ENCODE data around the gene JAKMIP2.

Gene JAKMIP2

DNA sequence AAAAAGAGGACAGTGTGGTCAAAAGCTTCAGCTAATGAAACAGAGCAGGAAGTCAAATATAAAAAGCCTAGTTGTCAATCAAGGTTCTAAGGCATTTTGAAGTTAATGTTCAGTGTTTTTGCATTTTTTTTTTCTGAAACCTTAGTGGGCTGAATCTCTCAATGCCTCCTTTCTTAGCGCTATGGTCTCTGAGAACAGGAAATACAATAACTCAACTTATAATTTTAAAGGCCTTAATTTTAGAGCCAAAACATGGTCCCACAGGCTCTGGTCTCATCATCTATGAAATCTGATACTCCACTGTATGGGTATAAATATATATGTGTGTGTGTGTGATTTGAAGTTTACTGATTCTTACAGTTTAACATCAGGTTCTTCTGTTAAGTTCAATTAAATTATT, 209.3 kb downstream of the JAKMIP2 start:
- no peak for TF ChIP-seq GABPA (IDR thresholded peaks at IDR 0.05; ENCODE audit: low read depth)
- no peak for TF ChIP-seq POLR2AphosphoS5 (IDR thresholded peaks at IDR 0.05; ENCODE audit: low read depth)
- TF ChIP-seq, protein P1, sequence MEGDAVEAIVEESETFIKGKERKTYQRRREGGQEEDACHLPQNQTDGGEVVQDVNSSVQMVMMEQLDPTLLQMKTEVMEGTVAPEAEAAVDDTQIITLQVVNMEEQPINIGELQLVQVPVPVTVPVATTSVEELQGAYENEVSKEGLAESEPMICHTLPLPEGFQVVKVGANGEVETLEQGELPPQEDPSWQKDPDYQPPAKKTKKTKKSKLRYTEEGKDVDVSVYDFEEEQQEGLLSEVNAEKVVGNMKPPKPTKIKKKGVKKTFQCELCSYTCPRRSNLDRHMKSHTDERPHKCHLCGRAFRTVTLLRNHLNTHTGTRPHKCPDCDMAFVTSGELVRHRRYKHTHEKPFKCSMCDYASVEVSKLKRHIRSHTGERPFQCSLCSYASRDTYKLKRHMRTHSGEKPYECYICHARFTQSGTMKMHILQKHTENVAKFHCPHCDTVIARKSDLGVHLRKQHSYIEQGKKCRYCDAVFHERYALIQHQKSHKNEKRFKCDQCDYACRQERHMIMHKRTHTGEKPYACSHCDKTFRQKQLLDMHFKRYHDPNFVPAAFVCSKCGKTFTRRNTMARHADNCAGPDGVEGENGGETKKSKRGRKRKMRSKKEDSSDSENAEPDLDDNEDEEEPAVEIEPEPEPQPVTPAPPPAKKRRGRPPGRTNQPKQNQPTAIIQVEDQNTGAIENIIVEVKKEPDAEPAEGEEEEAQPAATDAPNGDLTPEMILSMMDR (IDR thresholded peaks at IDR 0.05; ENCODE audit: insufficient read depth, low read length) = no peak
- TF ChIP-seq, protein P2, sequence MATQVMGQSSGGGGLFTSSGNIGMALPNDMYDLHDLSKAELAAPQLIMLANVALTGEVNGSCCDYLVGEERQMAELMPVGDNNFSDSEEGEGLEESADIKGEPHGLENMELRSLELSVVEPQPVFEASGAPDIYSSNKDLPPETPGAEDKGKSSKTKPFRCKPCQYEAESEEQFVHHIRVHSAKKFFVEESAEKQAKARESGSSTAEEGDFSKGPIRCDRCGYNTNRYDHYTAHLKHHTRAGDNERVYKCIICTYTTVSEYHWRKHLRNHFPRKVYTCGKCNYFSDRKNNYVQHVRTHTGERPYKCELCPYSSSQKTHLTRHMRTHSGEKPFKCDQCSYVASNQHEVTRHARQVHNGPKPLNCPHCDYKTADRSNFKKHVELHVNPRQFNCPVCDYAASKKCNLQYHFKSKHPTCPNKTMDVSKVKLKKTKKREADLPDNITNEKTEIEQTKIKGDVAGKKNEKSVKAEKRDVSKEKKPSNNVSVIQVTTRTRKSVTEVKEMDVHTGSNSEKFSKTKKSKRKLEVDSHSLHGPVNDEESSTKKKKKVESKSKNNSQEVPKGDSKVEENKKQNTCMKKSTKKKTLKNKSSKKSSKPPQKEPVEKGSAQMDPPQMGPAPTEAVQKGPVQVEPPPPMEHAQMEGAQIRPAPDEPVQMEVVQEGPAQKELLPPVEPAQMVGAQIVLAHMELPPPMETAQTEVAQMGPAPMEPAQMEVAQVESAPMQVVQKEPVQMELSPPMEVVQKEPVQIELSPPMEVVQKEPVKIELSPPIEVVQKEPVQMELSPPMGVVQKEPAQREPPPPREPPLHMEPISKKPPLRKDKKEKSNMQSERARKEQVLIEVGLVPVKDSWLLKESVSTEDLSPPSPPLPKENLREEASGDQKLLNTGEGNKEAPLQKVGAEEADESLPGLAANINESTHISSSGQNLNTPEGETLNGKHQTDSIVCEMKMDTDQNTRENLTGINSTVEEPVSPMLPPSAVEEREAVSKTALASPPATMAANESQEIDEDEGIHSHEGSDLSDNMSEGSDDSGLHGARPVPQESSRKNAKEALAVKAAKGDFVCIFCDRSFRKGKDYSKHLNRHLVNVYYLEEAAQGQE (IDR thresholded peaks at IDR 0.05; ENCODE audit: insufficient replicate concordance, low read depth) = no peak
- Histone ChIP-seq H3K4me3 (replicated peaks; ENCODE audit: insufficient read depth, low read length) (no peak overlapping the region), H3K27me3 (ENCODE audit: insufficient read depth, poor library complexity, severe bottlenecking) (no peaks in the 10 kb centered on the region), H3K27ac (replicated peaks) (no peak overlapping the region)
- DNase-seq (ENCODE audit: low read depth in 1 of 2, low spot score in 1 of 2) = no peak

GRCh38 chr5:147568710-147569406, 213.7 kb downstream of the JAKMIP2 start:
- DNase-seq (ENCODE audit: low read depth in 1 of 2, low spot score in 1 of 2) = no peak
- H3K27me3 ChIP-seq (ENCODE audit: insufficient read depth, poor library complexity, severe bottlenecking) = no peaks in the 10 kb centered on the region
- no peak overlapping the region for H3K4me3 ChIP-seq (replicated peaks; ENCODE audit: insufficient read depth, low read length)
- TF ChIP-seq GABPA (IDR thresholded peaks at IDR 0.05; ENCODE audit: low read depth) (no peak), POLR2AphosphoS5 (IDR thresholded peaks at IDR 0.05; ENCODE audit: low read depth) (no peak), SPI1 (IDR thresholded peaks at IDR 0.05; ENCODE audit: borderline replicate concordance, low read depth) (no peak)
- TF ChIP-seq, protein P1 (IDR thresholded peaks at IDR 0.05; ENCODE audit: insufficient read depth, low read length) = no peak
- TF ChIP-seq, protein P2 (IDR thresholded peaks at IDR 0.05; ENCODE audit: insufficient replicate concordance, low read depth) = no peak
- no peak overlapping the region for H3K27ac ChIP-seq (replicated peaks)

DNA sequence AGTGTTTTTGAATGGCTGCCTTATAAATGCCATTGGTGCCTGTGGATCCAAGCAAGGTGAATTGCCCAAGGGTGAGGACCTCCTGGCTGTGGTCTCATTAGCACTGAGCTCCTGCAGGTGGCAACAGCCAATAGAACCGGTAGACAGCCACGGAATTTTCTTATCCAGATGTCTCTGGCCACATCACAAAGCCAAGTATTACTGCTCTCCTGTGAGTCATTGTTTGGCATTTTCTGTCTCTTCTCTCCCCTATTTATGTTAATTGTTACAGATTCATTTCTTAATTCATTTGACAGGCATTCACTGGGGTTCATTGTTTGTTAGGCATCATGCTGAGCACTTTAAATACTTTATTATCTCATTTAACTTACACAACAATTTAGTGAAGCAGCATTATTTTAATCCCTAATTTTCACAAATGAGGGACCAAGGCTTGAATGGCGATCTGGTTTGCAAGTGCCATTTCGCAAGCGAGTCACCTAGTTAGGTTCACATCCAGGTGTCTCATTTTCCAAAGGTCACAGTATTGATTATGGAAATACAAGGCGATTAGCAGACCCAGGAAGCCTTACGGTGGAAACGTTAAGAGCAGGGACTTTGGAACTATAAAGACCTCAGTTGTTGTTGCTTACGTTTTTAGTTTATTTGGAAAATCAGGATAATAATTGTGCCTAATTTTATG, 214.5 kb downstream of the JAKMIP2 start:
- Histone ChIP-seq H3K4me3 (replicated peaks; ENCODE audit: insufficient read depth, low read length) (no peak overlapping the region), H3K27me3 (ENCODE audit: insufficient read depth, poor library complexity, severe bottlenecking) (no peaks in the 10 kb centered on the region), H3K27ac (replicated peaks) (no peak overlapping the region)
- DNase-seq (ENCODE audit: low read depth in 1 of 2, low spot score in 1 of 2) = no peak
- TF ChIP-seq SPI1 (IDR thresholded peaks at IDR 0.05; ENCODE audit: borderline replicate concordance, low read depth) (no peak), POLR2AphosphoS5 (IDR thresholded peaks at IDR 0.05; ENCODE audit: low read depth) (no peak), GABPA (IDR thresholded peaks at IDR 0.05; ENCODE audit: low read depth) (no peak)
- TF ChIP-seq, protein P2 (IDR thresholded peaks at IDR 0.05; ENCODE audit: insufficient replicate concordance, low read depth) = no peak
- TF ChIP-seq, protein P1 (IDR thresholded peaks at IDR 0.05; ENCODE audit: insufficient read depth, low read length) = no peak

Data from HL-60 (cell line).